ENCODE data around the gene PLXNB1. TPM values are rescaled to one million over a fixed set of nuclear protein-coding genes. Genes with fewer than 3 reads are reported as not detected.

Gene PLXNB1
- total RNA-seq, 1 donor from 2014 or later = 106 TPM

DNA sequence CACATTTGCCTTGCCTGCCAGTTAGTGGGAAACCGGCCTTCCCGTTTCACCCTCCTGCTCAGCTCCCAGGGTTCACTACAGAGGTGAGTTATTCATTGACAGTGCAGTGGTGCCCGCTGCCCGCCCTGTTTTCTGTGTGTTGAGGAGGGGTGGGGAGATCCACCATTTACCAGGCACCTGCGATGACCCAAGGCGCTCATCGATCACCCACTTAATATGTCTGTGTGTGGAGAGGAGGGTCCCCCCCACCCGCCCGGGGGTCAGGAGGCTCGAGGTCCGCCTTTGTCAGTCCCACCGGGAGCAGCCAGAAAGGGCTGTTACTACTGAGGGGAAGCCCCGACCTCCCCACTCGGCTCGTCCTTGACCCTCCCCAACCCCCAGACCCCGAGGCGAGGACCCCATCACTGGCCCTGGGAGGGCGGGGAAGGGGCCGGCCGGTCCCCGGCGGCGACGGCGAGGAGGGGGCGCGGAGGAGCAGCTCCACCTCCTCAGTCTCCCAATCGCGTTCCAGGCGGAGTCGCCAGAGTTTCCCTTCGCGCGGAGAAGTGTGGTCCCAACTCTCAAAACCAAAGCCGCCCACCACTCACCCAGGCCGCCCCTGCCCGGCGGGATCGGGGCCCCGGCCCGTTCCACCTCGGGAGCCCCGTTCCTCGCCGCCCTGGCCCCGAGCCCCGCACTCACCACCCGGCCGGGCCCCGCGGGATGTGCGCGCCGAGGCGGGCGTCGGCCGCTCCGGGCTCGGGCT, 1.1 kb downstream of the PLXNB1 start:
- TF ChIP-seq, protein P1, sequence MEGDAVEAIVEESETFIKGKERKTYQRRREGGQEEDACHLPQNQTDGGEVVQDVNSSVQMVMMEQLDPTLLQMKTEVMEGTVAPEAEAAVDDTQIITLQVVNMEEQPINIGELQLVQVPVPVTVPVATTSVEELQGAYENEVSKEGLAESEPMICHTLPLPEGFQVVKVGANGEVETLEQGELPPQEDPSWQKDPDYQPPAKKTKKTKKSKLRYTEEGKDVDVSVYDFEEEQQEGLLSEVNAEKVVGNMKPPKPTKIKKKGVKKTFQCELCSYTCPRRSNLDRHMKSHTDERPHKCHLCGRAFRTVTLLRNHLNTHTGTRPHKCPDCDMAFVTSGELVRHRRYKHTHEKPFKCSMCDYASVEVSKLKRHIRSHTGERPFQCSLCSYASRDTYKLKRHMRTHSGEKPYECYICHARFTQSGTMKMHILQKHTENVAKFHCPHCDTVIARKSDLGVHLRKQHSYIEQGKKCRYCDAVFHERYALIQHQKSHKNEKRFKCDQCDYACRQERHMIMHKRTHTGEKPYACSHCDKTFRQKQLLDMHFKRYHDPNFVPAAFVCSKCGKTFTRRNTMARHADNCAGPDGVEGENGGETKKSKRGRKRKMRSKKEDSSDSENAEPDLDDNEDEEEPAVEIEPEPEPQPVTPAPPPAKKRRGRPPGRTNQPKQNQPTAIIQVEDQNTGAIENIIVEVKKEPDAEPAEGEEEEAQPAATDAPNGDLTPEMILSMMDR (conservative IDR thresholded peaks at IDR 0.05; ENCODE audit: low read depth, low read length) = no peak
- H3K4me3 ChIP-seq (ENCODE audit: low read depth, low read length) = peak overlapping the region; percentile 79
- DNase-seq (ENCODE audit: low read depth) = no peak

DNA sequence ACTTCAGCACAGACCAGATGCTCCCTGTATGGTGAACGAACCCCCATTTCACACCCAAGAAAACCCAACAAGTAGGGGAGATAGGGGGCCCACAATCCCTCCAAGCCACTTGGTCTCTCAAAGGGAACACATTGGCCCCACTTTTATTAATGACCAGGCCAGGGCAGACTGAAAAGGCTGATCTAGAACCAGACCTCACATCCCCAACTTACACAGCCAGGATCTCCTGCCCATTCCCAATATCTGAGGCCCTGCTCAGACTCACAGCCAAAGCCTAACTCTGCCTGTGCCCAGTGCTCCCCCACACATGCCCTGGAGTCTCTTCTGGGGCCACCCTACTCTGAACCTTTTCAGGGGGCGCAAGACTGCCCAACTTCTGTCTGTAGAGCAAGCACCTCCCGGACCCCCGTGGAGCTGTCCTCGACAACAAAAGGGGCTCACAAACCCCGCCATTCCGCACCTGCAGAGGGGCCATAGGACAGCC, 1.8 kb downstream of the PLXNB1 start:
- H3K4me3 ChIP-seq (ENCODE audit: low read depth, low read length) = peak overlapping the region; percentile 79
- DNase-seq (ENCODE audit: low read depth) = no peak
- TF ChIP-seq, protein P1 (conservative IDR thresholded peaks at IDR 0.05; ENCODE audit: low read depth, low read length) = no peak

DNA sequence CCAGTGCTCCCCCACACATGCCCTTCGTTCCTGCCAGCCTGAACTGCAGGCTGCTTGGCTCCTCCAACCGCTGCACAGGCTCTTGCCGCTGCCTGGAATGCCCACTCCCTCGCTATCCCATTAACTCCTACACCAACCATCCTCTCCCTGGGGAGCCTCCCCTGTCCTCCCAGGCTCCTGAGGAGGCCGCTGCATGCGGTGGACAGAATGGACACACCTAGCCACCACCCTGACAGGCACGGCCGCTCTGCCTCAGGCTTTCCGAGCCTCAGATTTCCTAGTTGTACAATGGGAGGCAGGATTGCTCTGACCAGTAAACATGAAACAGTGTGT, 2.3 kb downstream of the PLXNB1 start:
- TF ChIP-seq, protein P1 (conservative IDR thresholded peaks at IDR 0.05; ENCODE audit: low read depth, low read length) = no peak
- H3K4me3 ChIP-seq (ENCODE audit: low read depth, low read length) = peak overlapping the region; percentile 79
- no peak for DNase-seq (ENCODE audit: low read depth)

DNA sequence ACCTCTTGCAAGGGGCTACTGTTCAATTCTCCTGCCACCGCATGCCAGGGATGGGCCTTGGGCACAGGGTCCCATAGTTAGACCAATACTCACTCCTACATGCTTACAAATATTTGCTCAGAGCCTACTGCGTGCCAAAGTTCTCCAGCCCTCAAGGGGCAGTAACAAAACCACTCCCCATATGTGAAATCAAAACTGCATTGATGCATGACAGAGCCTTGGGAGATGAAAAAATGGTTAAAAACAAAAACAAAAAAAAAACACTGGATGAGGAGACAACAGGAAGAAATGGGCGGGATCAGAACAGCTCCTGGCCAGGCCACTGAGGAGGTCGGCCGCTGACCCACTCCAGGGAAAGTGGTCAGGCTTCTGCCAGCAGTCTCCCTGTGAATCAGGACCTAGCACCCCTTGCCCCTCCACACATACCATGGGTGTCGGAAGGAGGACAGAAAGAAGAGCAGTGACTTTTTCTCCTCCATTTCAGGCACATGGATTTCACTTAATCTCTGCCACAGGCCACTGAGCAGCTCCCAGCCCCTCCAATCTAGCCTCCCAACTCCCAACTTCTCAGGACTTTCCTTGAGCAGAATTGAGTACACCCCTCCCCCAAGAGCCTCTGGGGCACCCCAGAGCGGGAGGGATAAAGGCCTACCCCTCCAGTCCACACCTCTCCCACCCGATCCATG, 2.8 kb downstream of the PLXNB1 start:
- DNase-seq (ENCODE audit: low read depth) = no peak
- TF ChIP-seq, protein P1 (conservative IDR thresholded peaks at IDR 0.05; ENCODE audit: low read depth, low read length) = no peak
- peak overlapping the region; percentile 79 for H3K4me3 ChIP-seq (ENCODE audit: low read depth, low read length)

- peak overlapping the region; percentile 79 for H3K4me3 ChIP-seq (ENCODE audit: low read depth, low read length)
- DNase-seq (ENCODE audit: low read depth) = no peak
- TF ChIP-seq, protein P1 (conservative IDR thresholded peaks at IDR 0.05; ENCODE audit: low read depth, low read length) = no peak
Observed at GRCh38 chr3:48426401-48426909, 3.4 kb downstream of the PLXNB1 start.

GRCh38 chr3:48425281-48425812, 4.5 kb downstream of the PLXNB1 start:
- DNase-seq (ENCODE audit: low read depth) = no peak
- TF ChIP-seq, protein P1 (conservative IDR thresholded peaks at IDR 0.05; ENCODE audit: low read depth, low read length) = no peak
- H3K4me3 ChIP-seq (ENCODE audit: low read depth, low read length) = no peak overlapping the region
